H1 (cell line): ENCODE data around the gene C11orf98. TPM values are rescaled to one million over a fixed set of nuclear protein-coding genes. Genes with fewer than 3 reads are reported as not detected.
"Not testable (repeated sequence)": the region's sequence is repeated elsewhere in the genome, so short reads cannot be mapped to it uniquely, and the experiment has no call there.

Experiments
- CTCF ChIA-PET: fragments of 300-600 bp; sonication (Branson Sonifier 250); formaldehyde crosslinking; loops from one replicate; lab custom pipeline; 2021; ENCODE audit not compliant: partially characterized antibody; lab: Charles Lee
- POLR2A ChIA-PET: fragments of 300-600 bp; sonication (Branson Sonifier 250); formaldehyde crosslinking; loops from one replicate; lab custom pipeline; 2021; ENCODE audit warnings: inconsistent platforms; ENCODE audit not compliant: partially characterized antibody; lab: Charles Lee
- DNase-seq, 2 experiments: peaks; one replicate each; pipeline versions ENCODE4 v3.0.0 to v3.0.0-alpha.2; 2010 to 2022; ENCODE audit warnings: low spot score in 2 of 2, low read depth in 1 of 2, mixed read lengths in 1 of 2
- FAIRE-seq: peaks from 2 replicates; lab custom pipeline; 2011; peaks lifted over from hg19 to GRCh38; lab: Jason Lieb, UNC
- H2AFZ ChIP-seq: 2 replicates; pipeline ENCODE4 v1.8.1; 2012; ENCODE audit warnings: low read length, inconsistent platforms
- H2AK5ac ChIP-seq: 2 replicates; pipeline ENCODE4 v1.6.1; 2013; ENCODE audit warnings: low read depth, low read length
- H2BK120ac ChIP-seq: replicated peaks from 2 replicates; pipeline ENCODE3; 2013; ENCODE audit warnings: low read depth, low read length, inconsistent platforms
- H2BK12ac ChIP-seq: 2 replicates; pipeline ENCODE4 v1.6.1; 2013; ENCODE audit warnings: low read depth, low read length
- H2BK15ac ChIP-seq: 2 replicates; pipeline ENCODE4 v1.6.1; 2013; ENCODE audit warnings: low read length
- H2BK20ac ChIP-seq: 2 replicates; pipeline ENCODE4 v1.6.1; 2013; ENCODE audit warnings: low read length
- H2BK5ac ChIP-seq: 2 replicates; pipeline ENCODE4 v1.6.1; 2013; ENCODE audit warnings: low read depth, low read length
- H3K14ac ChIP-seq: 2 replicates; pipeline ENCODE4 v1.6.1; 2013; ENCODE audit warnings: inconsistent platforms; ENCODE audit not compliant: insufficient read length
- H3K18ac ChIP-seq: 2 replicates; pipeline ENCODE4 v1.6.1; 2013; ENCODE audit warnings: low read length; ENCODE audit errors: extremely low read depth
- H3K23ac ChIP-seq: 2 replicates; pipeline ENCODE4 v1.6.1; 2013; ENCODE audit warnings: inconsistent platforms; ENCODE audit not compliant: insufficient read length
- H3K23me2 ChIP-seq: 2 replicates; pipeline ENCODE4 v1.6.1; 2013; ENCODE audit warnings: low read depth, low read length
- H3K27ac ChIP-seq: 2 replicates; pipeline ENCODE4 v1.6.1; 2011; ENCODE audit warnings: low read depth, low read length, inconsistent platforms
- H3K27me3 ChIP-seq, 4 experiments: replicated peaks in 1 of 4; 1 replicate in 1 of 4; 2 replicates in 3 of 4; pipeline versions ENCODE4 v1.6.1 to v1.8.1; 2011 to 2013; ENCODE audit warnings: low read length in 3 of 4, mild to moderate bottlenecking in 3 of 4, inconsistent platforms in 2 of 4, mixed read lengths in 2 of 4, moderate library complexity in 1 of 4; ENCODE audit not compliant: control insufficient read depth in 3 of 4, insufficient read depth in 3 of 4; ENCODE audit errors: extremely low read depth in 1 of 4
- H3K36me3 ChIP-seq, 4 experiments: 2 replicates each; pipeline versions ENCODE4 v1.6.1 to v1.8.1; 2011 to 2013; ENCODE audit warnings: mild to moderate bottlenecking in 4 of 4, low read length in 3 of 4, moderate library complexity in 2 of 4, control low read depth in 1 of 4, inconsistent platforms in 1 of 4; ENCODE audit not compliant: insufficient read depth in 4 of 4, control insufficient read depth in 2 of 4
- H3K4ac ChIP-seq: replicated peaks from 2 replicates; pipeline ENCODE3; 2013; ENCODE audit warnings: low read length, low read depth, mixed read lengths, inconsistent platforms; ENCODE audit not compliant: insufficient read length
- H3K4me1 ChIP-seq, 4 experiments: replicated peaks in 1 of 4; 1 replicate in 1 of 4; 2 replicates in 3 of 4; pipeline versions ENCODE4 v1.6.1 to v1.8.1; 2011 to 2013; ENCODE audit warnings: low read length in 3 of 4, inconsistent platforms in 2 of 4, mixed read lengths in 1 of 4; ENCODE audit not compliant: insufficient read depth in 4 of 4, control insufficient read depth in 3 of 4
- H3K4me2 ChIP-seq, 2 experiments: 2 replicates each; pipeline versions ENCODE4 v1.6.1 to v1.8.1; 2011 to 2013; ENCODE audit warnings: low read depth in 2 of 2, low read length in 2 of 2, control low read depth in 1 of 2, inconsistent platforms in 1 of 2, mild to moderate bottlenecking in 1 of 2; ENCODE audit not compliant: insufficient read depth in 1 of 2
- H3K4me3 ChIP-seq, 4 experiments: fragments of 200-600, 300-600 bp in 1 of 4; sonication (generic), shearing (Covaris generic), sonication (Bioruptor Twin) in 1 of 4; 2 replicates each; pipeline versions ENCODE4 v1.5.1 to v1.8.1; 2011 to 2016; ENCODE audit warnings: low read length in 4 of 4, low read depth in 3 of 4, control low read depth in 2 of 4, inconsistent platforms in 2 of 4, mild to moderate bottlenecking in 2 of 4, mixed read lengths in 1 of 4, moderate library complexity in 1 of 4; ENCODE audit not compliant: insufficient read depth in 2 of 4; ENCODE audit errors: extremely low read depth in 1 of 4
- H3K56ac ChIP-seq: replicated peaks from 2 replicates; pipeline ENCODE3; 2013; ENCODE audit warnings: low read depth, mild to moderate bottlenecking, mixed read lengths, low read length, inconsistent platforms; ENCODE audit not compliant: insufficient read length
- H3K79me1 ChIP-seq: 2 replicates; pipeline ENCODE4 v1.6.1; 2013; ENCODE audit warnings: low read depth, low read length, control low read depth
- H3K79me2 ChIP-seq, 2 experiments: 2 replicates each; pipeline versions ENCODE4 v1.6.1 to v1.8.1; 2012 to 2013; ENCODE audit warnings: low read length in 2 of 2, mild to moderate bottlenecking in 2 of 2, inconsistent platforms in 1 of 2; ENCODE audit not compliant: insufficient read depth in 2 of 2, control insufficient read depth in 1 of 2
- H3K9ac ChIP-seq, 4 experiments: replicated peaks in 1 of 4; 1 replicate in 1 of 4; 2 replicates in 3 of 4; pipeline versions ENCODE4 v1.6.1 to v1.8.1; 2011 to 2013; ENCODE audit warnings: low read depth in 3 of 4, low read length in 3 of 4, control low read depth in 2 of 4, mild to moderate bottlenecking in 2 of 4, moderate library complexity in 2 of 4, inconsistent platforms in 1 of 4; ENCODE audit errors: extremely low read depth in 1 of 4
- H3K9me3 ChIP-seq, 2 experiments: 2 replicates each; pipeline versions ENCODE4 v1.6.1 to v1.8.1; 2012 to 2013; ENCODE audit warnings: mild to moderate bottlenecking in 2 of 2, moderate library complexity in 2 of 2, control low read depth in 1 of 2, inconsistent platforms in 1 of 2, low read depth in 1 of 2, low read length in 1 of 2, mixed read lengths in 1 of 2; ENCODE audit not compliant: insufficient read depth in 2 of 2
- H4K20me1 ChIP-seq, 2 experiments: replicated peaks in 1 of 2; 2 replicates each; pipeline versions ENCODE3 to v1.8.1; 2011 to 2013; ENCODE audit warnings: inconsistent platforms in 2 of 2, low read length in 2 of 2, mild to moderate bottlenecking in 1 of 2; ENCODE audit not compliant: insufficient read depth in 2 of 2, control insufficient read depth in 1 of 2
- H4K5ac ChIP-seq: 2 replicates; pipeline ENCODE4 v1.6.1; 2013; ENCODE audit warnings: low read length, low read depth, mixed read lengths, inconsistent platforms; ENCODE audit not compliant: insufficient read length
- H4K8ac ChIP-seq: 2 replicates; pipeline ENCODE4 v1.8.0; 2013; ENCODE audit warnings: mild to moderate bottlenecking, moderate library complexity, low read length, inconsistent platforms; ENCODE audit not compliant: insufficient read depth; ENCODE audit errors: extremely low read depth
- H4K91ac ChIP-seq: replicated peaks from 2 replicates; pipeline ENCODE3; 2013; ENCODE audit warnings: low read length, mixed read lengths, inconsistent platforms; ENCODE audit not compliant: insufficient read length
- WGBS, 2 experiments: shearing (Covaris generic) in 1 of 2; methylation state at CpG; one replicate each; pipeline versions ENCODE4 v1.1.6 to v1.1.7; 2013 to 2015; ENCODE audit warnings: low lambda C conversion rate in 2 of 2, mixed read lengths in 2 of 2, inconsistent platforms in 1 of 2, low coverage in 1 of 2, missing lambda C conversion rate in 1 of 2; ENCODE audit not compliant: insufficient replicate concordance in 2 of 2, insufficient coverage in 1 of 2, insufficient read length in 1 of 2; ENCODE audit errors: extremely low coverage in 1 of 2, missing lambda C conversion rate in 1 of 2; 5-methylcytosine and 5-hydroxymethylcytosine counted together
- polyA plus RNA-seq, 7 experiments: library from polyadenylated mRNA; depleted of rRNA in 3 of 7; stranded (reverse) in 5 of 7; unstranded in 2 of 7; fragments of >200 nt in 5 of 7; fragments of 200-250 nt in 2 of 7; gene quantifications; 1 replicate in 5 of 7; 2 replicates in 1 of 7; 4 replicates in 1 of 7; pipeline versions ENCODE4 v1.2.1 to v1.2.3, GENCODE V29; 2011 to 2013; ENCODE audit warnings: missing spikeins in 2 of 7, mixed read lengths in 2 of 7
- total RNA-seq: library from RNA; stranded (reverse); fragmentation: NEBNext Ultra II Directional; extraction: Animal tissue kit (Norgen Biotek cat#: 25700); gene quantifications from 2 replicates; pipeline ENCODE4 v1.2.1, GENCODE V29; 2021

Gene C11orf98
- total and polyA plus RNA-seq, 2 of the 8 experiments (the other 6 are each of a cell fraction or from before 2014, with no cell fraction given) = 68.0 to 171 TPM

- not testable (repeated sequence) for H3K4me3 ChIP-seq, H3K14ac ChIP-seq, H3K9ac ChIP-seq, H2AFZ ChIP-seq, H3K79me1 ChIP-seq, H3K23me2 ChIP-seq, H2BK5ac ChIP-seq, H3K4me1 ChIP-seq, H3K4me2 ChIP-seq, H2BK15ac ChIP-seq, H2AK5ac ChIP-seq, H4K5ac ChIP-seq, H4K91ac ChIP-seq, H2BK120ac ChIP-seq, H3K23ac ChIP-seq, H3K4ac ChIP-seq, H4K20me1 ChIP-seq, H3K79me2 ChIP-seq, H4K8ac ChIP-seq, H3K56ac ChIP-seq, H3K27ac ChIP-seq, FAIRE-seq, DNase-seq, H3K27me3 ChIP-seq, H3K9me3 ChIP-seq, H2BK12ac ChIP-seq, H3K18ac ChIP-seq, H2BK20ac ChIP-seq
- WGBS, 2 experiments = 100% methylated on average over 1 of the region's 4 CpGs; no CpG with 5 or more reads in 1 of the 2 experiments
- POLR2A ChIA-PET = interaction anchor here (0.9 to 61.4 kb wide), 3 partner anchors 12 to 33 kb away, joined by 3 to 2041 read pairs (median 34); partner anchors contain the start of genes BSCL2, C11orf98, CSKMT and GANAB
- CTCF ChIA-PET = interaction anchor here (0.6 to 10.3 kb wide), 22 partner anchors 10 to 299 kb away, joined by 3 to 114 read pairs (median 3); partner anchors contain the start of genes B3GAT3, C11orf98, CSKMT and TAF6L
- H3K36me3 ChIP-seq = peaks cover 11 to 29% (median 25%) of the 10 kb centered on the region in 4 experiments; a peak in 6 of 8 replicates
These were observed 28.6 kb upstream of the C11orf98 start for GRCh38 chr11:62693624-62694023.
